SKM-1 (cell line): ENCODE results near the gene RAD51B.
A peak's percentile ranks its signal among the peaks of the same experiment; 100 is the strongest.
"Not testable (repeated sequence)": the region's sequence is repeated elsewhere in the genome, so short reads cannot be mapped to it uniquely, and the experiment has no call there.

Source experiments
- DNase-seq: peaks from one replicate; lab custom pipeline; 2025; ENCODE audit not compliant: unreplicated experiment; lab: John Stamatoyannopoulos, UW

The RAD51B gene

DNA sequence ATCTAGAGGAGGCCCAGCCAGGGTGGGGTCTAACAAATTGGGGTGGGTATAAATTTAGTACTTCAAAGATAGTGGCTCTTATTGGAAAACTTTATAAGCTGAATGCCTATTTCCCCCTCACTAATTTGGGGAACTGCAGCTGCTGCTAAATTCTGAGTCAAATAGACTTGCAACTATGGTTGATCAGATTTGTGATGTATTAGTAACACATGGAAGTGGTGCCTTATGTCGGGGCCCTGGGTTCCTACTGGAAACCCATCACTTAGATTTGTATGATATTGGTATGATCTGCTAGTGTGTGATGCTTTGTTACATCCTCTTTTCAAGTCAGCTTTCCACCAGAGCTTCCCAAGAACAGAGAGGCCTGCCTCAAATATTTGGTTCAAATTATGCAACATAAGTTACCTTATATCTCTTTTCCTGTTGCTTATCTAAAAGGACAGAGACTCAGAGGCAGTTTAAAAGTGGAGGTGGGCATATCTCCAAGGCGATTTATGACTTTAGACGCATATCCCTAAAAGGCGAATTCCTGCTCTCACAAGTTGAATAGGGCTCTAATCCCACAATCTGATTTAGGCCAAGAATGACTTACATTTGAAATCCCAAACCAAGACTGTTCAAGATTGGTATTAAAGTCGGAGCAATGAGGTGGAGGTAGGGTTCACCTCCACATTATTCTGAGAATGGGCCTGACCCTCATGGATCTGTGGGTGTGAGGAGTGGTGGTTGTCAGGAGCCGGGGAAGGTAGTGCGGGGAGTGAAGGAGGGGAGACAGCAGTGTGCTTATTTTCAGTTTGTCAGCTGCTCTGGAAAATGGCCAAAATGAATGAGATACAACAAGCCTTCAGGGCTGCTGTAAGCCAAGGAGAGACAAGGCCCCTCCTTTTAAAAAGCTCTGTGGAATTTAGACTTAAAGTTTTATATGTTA lies 425.8 kb downstream of the RAD51B start:
- DNase-seq = no peak

- DNase-seq = no peak
Observed at GRCh38 chr14:68246074-68246785, 426.7 kb downstream of the RAD51B start.

DNA sequence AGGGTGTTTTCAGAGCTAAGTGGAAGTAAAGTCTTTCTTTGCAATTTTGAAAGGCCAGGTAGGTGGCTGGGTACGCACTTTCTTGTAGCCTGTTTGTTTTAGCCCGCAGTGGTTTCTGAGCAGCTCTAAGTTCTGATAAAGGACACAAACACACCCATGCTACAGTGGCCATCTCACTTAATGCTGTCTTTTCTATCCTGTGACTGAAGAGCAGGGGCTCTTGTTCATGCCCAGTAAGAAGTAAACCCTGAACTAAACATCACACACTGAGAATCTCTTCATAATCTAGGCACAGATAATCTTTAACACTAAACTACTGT lies 427.2 kb downstream of the RAD51B start:
- no peak for DNase-seq

- DNase-seq = no peak
Observed at GRCh38 chr14:68247274-68247673, 427.7 kb downstream of the RAD51B start.

DNA sequence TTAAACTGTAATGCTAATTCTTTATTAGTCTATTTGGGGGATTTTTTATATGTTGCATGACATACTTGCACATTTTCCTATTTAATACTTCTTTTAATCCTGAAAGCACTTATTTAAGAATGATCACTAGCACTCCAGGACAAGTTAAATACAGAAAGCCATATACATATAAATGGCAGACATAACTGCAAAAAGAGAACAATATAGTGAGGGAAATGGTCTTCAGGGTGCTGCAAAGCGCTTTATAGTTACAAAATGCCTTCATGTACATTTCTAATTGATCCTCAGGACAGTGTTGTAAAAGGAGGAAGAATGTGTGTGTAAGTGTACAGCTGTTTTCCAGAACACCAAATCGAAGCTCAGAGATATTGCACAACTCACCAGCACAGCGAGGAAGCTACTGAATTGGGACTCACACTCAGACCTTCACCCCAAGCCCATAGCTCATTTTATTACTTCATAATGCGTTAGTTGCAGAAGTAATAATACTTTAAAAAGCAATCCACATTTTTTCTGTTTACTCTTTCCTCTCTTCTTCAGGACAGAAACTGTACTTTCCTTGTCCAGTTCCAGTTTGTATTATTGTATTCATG lies 428.2 kb downstream of the RAD51B start:
- DNase-seq = peak; percentile 8

DNA sequence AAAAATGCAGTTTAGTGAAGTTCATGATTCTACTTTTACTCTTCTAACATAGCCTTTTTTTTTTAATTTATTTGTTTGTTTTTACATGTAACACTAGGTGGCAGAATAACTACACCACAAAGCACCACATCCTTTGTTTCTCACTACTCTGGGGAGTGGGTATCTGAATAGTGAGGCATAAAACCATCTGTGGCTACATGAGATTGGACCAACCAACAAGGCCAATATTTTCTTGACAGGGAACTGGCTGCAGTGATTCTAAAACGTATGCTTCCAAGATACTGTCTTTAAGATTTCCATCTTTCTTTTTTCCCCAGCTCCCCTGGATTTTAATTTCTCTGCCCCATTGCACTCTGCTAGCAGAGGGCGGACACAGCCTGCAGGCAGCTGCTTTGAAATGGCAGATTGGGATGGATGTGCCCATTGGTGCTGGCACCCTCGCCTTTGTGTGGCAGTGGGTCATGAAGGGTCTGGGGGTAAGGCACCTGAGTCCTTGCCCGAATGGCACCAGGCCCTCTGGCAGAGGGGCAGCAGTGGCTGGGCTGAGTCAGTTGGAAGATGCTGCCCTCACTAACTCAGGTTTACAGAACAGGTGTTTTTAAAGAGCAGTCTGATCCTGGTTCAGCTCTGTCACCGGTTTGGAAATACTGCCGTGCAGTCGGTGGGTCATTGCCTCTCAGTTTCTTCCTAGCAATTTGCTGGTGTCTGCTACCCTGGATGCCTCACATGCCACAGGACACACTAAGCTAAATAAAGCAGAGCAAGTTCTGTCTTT lies 429.1 kb downstream of the RAD51B start:
- no peak for DNase-seq

- DNase-seq = no peak
Observed at GRCh38 chr14:68249661-68250451, 430.3 kb downstream of the RAD51B start.

GRCh38 chr14:68250927-68251768 lies 431.6 kb downstream of the RAD51B start:
- DNase-seq = no peak

DNA sequence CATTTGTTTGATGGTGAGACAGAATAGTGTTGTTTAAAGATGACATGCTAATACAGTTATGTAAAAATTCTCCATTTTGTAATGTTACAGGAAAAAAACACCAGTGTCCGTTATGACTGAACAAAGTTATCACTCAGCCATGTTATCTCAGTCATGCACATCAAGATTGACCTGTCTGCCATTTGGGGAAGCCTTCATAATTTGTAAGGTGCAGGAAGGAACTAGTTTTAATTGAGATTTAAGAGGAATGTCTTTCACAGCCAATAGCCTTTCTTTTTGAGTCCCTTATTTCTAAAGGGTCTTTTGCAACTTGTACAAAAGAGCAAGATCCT lies 432.2 kb downstream of the RAD51B start:
- DNase-seq = no peak

DNA sequence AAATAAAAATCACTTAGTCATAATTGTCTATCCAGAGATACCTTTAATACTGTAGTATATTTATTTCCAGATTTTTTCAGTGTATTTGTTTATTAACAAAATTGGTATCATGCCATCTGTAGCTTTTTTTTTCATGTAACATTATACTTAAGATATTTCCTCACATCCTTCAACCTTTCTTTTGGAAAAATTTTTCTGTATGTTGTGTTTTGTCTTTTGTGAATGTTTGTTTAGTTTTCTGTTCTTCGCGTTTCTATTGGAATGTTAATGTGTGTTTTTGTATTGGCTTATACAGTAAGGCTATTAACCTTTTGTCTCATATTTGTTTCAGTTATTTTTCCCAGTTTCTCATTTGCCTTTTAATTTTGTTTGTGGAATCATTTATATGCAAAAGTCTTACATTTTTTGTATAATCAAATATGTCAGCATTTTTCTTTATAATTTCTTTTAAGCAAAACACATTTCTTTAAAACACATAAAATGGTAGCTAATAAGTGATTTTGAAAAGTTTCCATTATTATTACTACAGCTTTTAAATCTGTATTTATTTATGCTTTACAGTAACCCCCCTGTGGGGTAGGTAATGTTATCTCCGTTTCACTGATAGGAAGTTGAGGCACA lies 433.7 kb downstream of the RAD51B start:
- DNase-seq = no peak

DNA sequence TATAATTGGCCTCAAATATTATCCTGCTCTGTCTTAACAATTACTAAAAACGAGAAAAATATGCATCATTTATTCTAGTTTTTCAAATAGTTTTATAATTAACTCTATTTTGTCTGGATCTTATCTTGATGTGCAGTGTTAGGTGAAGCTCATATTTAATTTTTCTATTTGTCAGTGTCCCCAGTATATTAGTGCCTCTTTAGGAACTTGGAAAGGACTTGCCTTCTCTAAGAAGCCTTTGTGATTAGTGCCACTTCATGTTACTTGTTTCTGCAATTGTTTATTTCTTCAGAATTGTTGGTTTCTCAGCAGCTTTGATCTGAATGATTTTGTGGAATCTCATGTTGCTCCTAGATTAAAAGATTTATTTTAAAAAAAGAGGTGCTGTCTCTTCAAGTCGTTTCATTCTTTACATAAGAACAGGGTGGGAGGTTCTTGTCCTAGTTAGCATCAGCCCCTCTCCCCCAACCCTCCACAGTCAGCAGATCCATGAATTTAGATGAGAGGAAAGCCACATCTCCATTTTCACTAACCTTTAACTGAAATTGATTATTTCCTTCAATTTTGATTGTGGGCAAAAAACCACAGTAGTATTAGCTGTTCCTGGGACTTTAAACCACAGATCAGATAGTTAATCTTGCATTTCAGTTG lies 434.4 kb downstream of the RAD51B start:
- DNase-seq = no peak

GRCh38 chr14:68254669-68255527 lies 435.3 kb downstream of the RAD51B start:
- DNase-seq = no peak

DNA sequence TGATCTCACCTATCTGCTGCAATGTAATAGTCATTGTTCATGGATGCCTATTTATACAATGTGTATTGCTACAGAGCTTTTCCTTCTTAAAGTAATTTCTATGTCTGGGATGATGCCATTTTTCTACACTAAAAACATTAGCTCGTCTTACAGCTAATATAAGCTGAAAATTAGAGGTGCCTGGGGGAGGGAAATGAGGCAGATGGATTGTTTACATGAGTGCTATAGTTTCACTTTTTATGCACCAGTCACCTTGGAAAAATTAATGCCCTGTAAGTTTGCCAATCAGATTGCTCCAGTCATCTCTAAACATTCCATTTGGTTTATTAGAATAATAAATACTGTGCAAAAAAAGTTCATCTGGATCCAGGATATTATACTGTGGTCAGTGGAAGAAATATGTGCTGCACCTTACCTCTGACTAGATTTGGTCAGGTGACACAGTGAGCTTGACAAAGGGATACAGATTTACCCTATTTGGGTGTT lies 436.2 kb downstream of the RAD51B start:
- DNase-seq = no peak

GRCh38 chr14:68257969-68258368 lies 438.4 kb downstream of the RAD51B start:
- no peak for DNase-seq

DNA sequence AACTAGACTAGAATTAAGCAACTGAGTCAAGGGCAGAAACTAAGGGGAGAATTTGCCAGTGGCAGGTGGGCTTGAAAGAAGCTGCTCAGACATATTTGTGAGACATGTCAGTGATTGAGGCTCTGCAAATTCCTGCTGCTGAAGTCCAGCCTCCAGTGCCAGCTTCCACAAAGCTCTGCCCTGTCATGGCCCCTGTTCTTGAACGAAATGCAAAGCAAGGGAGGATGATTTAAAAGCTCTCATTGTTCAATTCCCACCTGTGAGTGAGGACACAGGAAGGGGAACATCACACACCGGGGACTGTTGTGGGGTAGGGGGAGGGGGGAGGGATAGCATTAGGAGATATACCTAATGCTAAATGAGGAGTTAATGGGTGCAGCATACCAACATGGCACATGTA lies 439.4 kb downstream of the RAD51B start:
- DNase-seq = not testable (repeated sequence)

- DNase-seq = no peak
Observed at GRCh38 chr14:68260121-68260520, 440.5 kb downstream of the RAD51B start.

DNA sequence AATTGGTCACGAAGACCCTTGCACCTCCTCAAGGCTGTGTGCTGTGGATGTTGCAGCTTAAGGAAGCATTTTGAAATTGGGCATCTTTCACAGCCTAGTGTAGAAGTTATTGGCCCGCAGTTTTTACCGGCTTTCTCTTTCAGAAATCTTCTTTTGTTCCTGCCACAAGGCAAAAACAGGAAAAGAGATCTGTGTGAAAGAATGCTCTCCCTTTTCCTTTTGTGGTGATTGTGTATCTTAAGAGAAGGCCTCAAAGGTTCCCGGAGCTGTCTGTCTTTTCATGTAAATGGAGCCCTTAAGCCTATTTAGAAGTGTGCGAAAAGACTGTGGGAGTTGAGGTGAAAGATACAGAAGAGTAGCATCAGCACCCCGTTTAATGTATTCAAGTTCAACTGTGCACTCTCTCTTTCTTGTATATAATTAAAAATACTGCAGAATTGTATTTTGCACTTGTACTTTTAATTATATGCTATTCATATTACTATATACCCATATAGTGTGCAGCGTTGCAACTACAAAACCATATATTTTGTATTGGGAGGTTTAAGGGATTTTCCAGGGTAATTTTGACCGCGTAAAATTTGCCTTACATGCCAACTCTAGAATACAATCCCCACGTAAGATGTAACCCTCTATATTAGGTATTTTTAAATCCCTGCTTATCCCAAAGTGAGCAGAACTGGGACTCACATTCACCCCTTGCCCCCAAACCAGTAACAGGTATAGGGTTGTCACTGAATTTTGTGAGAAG lies 441.7 kb downstream of the RAD51B start:
- DNase-seq = no peak
